ENCODE data around the gene ATP6V1A. TPM values are rescaled to one million over a fixed set of nuclear protein-coding genes. Genes with fewer than 3 reads are reported as not detected.
"Not testable (repeated sequence)": the region's sequence is repeated elsewhere in the genome, so short reads cannot be mapped to it uniquely, and the experiment has no call there.

The ATP6V1A gene
- total RNA-seq, 1 donor from 2014 or later: 94.5 TPM

DNA sequence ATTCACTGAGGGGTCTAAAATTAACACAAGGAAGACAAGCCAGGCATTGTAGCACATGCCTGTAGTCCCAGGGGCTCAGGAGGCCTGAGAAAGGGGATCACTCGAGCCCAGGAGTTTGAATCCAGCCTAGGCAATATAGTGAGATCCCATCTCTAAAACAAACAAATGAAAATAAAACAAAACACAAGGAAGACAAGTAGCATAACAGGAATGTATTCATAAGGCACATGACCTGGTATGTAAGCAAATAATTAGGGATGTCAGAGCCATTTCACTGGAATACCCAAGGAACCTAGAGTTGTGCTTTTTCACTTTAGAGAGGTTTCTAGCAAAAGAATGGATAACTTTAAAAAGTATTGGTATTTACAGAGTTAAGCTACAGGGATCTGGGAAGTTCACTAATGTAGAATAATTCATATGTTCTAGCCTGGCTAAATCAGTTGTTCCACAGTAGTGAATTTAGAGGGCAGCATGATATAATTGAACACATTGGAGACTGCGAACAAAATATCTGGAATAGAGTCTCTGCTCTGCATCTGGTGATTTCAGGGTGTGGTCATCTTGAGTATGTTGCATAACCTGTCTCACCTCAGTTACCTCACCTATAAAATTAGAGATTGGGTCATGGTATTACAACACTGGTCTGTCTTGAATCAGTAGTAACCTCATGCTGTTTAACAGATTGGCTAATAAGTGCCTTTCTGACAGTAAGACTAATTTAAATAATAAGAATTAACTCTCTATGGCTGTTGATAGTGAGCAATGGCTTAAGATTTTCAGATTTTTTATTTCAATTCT, 101.0 kb downstream of the ATP6V1A start:
- H3K4me3 Mint-ChIP-seq (ENCODE audit: unreplicated experiment): no peak overlapping the region
- no peak overlapping the region for H3K27ac Mint-ChIP-seq (ENCODE audit: unreplicated experiment)
- DNase-seq: no peak
- TF ChIP-seq, protein P1, sequence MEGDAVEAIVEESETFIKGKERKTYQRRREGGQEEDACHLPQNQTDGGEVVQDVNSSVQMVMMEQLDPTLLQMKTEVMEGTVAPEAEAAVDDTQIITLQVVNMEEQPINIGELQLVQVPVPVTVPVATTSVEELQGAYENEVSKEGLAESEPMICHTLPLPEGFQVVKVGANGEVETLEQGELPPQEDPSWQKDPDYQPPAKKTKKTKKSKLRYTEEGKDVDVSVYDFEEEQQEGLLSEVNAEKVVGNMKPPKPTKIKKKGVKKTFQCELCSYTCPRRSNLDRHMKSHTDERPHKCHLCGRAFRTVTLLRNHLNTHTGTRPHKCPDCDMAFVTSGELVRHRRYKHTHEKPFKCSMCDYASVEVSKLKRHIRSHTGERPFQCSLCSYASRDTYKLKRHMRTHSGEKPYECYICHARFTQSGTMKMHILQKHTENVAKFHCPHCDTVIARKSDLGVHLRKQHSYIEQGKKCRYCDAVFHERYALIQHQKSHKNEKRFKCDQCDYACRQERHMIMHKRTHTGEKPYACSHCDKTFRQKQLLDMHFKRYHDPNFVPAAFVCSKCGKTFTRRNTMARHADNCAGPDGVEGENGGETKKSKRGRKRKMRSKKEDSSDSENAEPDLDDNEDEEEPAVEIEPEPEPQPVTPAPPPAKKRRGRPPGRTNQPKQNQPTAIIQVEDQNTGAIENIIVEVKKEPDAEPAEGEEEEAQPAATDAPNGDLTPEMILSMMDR (IDR thresholded peaks at IDR 0.05; ENCODE audit: partially characterized antibody, unreplicated experiment): no peak
- peaks cover 2% of the 10 kb centered on the region for H3K27me3 Mint-ChIP-seq (ENCODE audit: unreplicated experiment)
- H3K36me3 Mint-ChIP-seq (ENCODE audit: unreplicated experiment): no peaks in the 10 kb centered on the region
- peaks cover 6% of the 10 kb centered on the region for H3K4me1 Mint-ChIP-seq (ENCODE audit: low read depth, unreplicated experiment)
- H3K9me3 Mint-ChIP-seq (ENCODE audit: unreplicated experiment): peaks cover 4% of the 10 kb centered on the region

DNA sequence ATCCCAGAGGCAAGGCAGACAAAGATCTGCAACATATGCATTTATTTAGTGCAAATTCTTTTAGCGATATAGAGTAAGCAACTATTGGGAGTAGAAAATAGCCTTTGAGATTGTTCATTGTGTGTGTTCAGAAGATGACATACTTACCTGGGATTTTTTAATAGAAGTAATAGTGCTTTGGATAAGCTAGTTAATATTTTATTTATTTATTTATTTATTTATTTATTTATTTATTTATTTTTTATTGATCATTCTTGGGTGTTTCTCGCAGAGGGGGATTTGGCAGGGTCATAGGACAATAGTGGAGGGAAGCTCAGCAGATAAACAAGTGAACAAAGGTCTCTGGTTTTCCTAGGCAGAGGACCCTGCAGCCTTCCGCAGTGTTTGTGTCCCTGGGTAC, 102.2 kb downstream of the ATP6V1A start:
- not testable (repeated sequence) for DNase-seq; H3K4me1 Mint-ChIP-seq (ENCODE audit: low read depth, unreplicated experiment); H3K27me3 Mint-ChIP-seq (ENCODE audit: unreplicated experiment); H3K4me3 Mint-ChIP-seq (ENCODE audit: unreplicated experiment); H3K36me3 Mint-ChIP-seq (ENCODE audit: unreplicated experiment); H3K9me3 Mint-ChIP-seq (ENCODE audit: unreplicated experiment)
- H3K27ac Mint-ChIP-seq (ENCODE audit: unreplicated experiment): peak overlapping the region; percentile 73

DNA sequence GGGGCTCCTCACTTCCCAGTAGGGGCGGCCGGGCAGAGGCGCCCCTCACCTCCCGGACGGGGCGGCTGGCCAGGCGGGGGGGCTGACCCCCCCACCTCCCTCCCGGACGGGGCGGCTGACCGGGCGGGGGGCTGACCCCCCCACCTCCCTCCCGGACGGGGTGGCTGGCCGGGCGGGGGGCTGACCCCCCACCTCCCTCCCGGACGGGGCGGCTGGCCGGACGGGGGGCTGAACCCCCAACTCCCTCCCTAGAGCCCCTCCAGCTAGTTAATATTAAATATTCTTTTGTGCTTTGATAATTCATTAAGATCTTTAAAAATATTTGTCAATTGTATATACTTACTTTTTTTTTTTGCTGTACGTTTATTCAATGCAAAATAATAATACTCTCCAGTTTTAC, 103.0 kb downstream of the ATP6V1A start:
- not testable (repeated sequence) for H3K4me3 Mint-ChIP-seq (ENCODE audit: unreplicated experiment); H3K4me1 Mint-ChIP-seq (ENCODE audit: low read depth, unreplicated experiment); H3K9me3 Mint-ChIP-seq (ENCODE audit: unreplicated experiment); H3K27ac Mint-ChIP-seq (ENCODE audit: unreplicated experiment); H3K36me3 Mint-ChIP-seq (ENCODE audit: unreplicated experiment); DNase-seq; H3K27me3 Mint-ChIP-seq (ENCODE audit: unreplicated experiment)

DNA sequence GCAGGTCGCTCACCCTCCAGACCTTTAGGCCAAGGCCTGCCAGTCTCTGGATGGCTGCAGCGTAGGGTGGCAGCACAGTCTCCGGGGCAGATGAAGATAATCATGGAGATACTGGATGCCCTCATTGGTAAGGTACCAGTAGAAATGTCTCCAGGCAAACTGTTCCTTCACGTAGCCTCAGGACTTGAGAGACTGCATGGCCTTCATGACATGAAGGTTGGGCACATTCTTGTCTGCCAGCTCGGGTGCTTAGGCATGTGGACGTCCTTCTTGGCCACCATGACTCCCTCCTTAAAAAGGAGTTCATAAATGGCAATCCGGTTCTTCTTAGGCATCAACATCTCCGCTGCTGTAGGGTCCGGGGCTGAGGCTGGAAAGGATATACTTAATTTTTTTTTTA, 103.6 kb downstream of the ATP6V1A start:
- not testable (repeated sequence) for H3K36me3 Mint-ChIP-seq (ENCODE audit: unreplicated experiment); H3K9me3 Mint-ChIP-seq (ENCODE audit: unreplicated experiment); H3K4me3 Mint-ChIP-seq (ENCODE audit: unreplicated experiment); DNase-seq; H3K27me3 Mint-ChIP-seq (ENCODE audit: unreplicated experiment); H3K4me1 Mint-ChIP-seq (ENCODE audit: low read depth, unreplicated experiment); H3K27ac Mint-ChIP-seq (ENCODE audit: unreplicated experiment)

DNA sequence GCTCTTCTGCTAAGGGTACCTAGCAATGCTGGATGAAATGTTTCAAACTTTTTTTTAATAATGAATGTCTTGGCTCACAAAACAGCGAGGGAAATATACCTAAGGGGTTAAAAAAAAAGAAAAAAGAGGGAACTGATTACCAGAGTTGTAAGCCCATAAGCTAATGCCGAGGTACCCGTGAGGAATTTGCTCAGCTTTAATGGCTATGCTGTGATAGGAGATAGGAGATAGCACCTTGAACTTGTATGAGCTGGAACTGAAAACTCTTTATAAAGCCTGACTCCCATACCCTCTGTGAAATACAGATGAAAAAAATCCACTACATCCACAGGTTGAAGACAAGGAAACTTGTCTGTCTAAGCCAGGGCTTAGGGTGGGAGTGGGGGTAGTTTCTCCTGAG, 105.7 kb downstream of the ATP6V1A start:
- Mint-ChIP-seq H3K27ac (ENCODE audit: unreplicated experiment) (no peak overlapping the region), H3K9me3 (ENCODE audit: unreplicated experiment) (peaks cover 4% of the 10 kb centered on the region), H3K36me3 (ENCODE audit: unreplicated experiment) (no peaks in the 10 kb centered on the region), H3K4me1 (ENCODE audit: low read depth, unreplicated experiment) (peaks cover 4% of the 10 kb centered on the region), H3K27me3 (ENCODE audit: unreplicated experiment) (no peaks in the 10 kb centered on the region), H3K4me3 (ENCODE audit: unreplicated experiment) (no peak overlapping the region)
- TF ChIP-seq, protein P1 (IDR thresholded peaks at IDR 0.05; ENCODE audit: partially characterized antibody, unreplicated experiment): no peak
- DNase-seq: no peak

Other genes starting within 250 kb of the ATP6V1A start
- 7.0 TPM for gene SPICE1, start 231.9 kb upstream of the ATP6V1A start, total RNA-seq (ENCODE audit: unreplicated experiment)
- gene SIDT1, start 214.5 kb upstream of the ATP6V1A start, total RNA-seq (ENCODE audit: unreplicated experiment): not detected
- gene USF3, start 50.4 kb upstream of the ATP6V1A start, total RNA-seq (ENCODE audit: unreplicated experiment): 14.9 TPM
- gene NAA50, start 786 bp upstream of the ATP6V1A start, total RNA-seq (ENCODE audit: unreplicated experiment): 42.5 TPM
- gene GRAMD1C, start 91.8 kb downstream of the ATP6V1A start, total RNA-seq (ENCODE audit: unreplicated experiment): 2.1 TPM
- gene ZDHHC23, start 201.0 kb downstream of the ATP6V1A start, total RNA-seq (ENCODE audit: unreplicated experiment): 1.6 TPM